Measurements from ENCODE around the gene GCDH. TPM values are rescaled to one million over a fixed set of nuclear protein-coding genes. Genes with fewer than 3 reads are reported as not detected.

GCDH gene
- total RNA-seq, 1 experiment from 2014 or later, result 53.2 TPM

DNA sequence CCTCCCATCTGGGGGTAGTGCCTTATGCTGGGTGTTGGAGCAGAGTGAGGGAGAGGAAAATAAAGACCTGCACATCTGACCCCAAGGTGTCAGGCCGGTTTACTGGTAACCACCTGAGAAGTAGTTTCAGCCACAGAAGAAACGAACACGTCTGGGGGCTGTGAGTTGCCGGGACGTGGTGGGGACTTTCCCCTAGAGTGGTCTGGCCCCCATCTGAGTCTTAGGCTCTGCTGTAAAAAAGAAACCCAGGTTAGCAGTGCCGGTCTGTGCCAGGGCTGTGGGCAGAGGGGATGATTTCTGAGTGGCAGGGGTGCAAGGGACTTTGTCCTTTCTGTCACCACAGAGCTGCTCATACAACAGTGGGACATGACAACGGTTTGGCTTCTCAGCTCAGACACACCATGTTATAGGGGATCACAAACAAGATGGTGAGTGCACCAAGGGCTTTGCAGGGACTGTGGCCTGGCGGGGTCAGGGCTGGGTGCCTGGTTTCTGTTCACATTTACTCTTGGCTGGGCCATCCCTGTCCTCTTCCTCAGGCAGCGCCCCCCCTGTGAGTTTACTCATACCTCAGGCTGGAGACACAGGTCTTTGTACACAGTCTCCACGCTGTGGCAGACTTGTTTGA, 9.0 kb downstream of the GCDH start:
- Mint-ChIP-seq H3K27me3 (ENCODE audit: low read depth) (no peaks in the 10 kb centered on the region), H3K4me3 (no peak overlapping the region), H3K9me3 (no peaks in the 10 kb centered on the region), H3K36me3 (ENCODE audit: insufficient read depth in 1 of 3, low read depth in 3 of 3) (peaks cover 23 to 41% (median 33%) of the 10 kb centered on the region in 3 experiments; a peak in 6 of 7 replicates), H3K4me1 (no peaks in the 10 kb centered on the region), H3K27ac (peak overlapping the region in 1 of 3 experiments; percentile 23; a peak in 1 of 7 replicates)
- Histone ChIP-seq H2BK5ac (ENCODE audit: insufficient read length, low read length) (no peak overlapping the region), H3K4me1 (ENCODE audit: insufficient read depth, low read length) (no peaks in the 10 kb centered on the region), H3K23ac (ENCODE audit: insufficient read length, low read depth, low read length) (no peak overlapping the region), H3K79me2 (ENCODE audit: insufficient read depth, low read length) (no peaks in the 10 kb centered on the region), H2BK120ac (ENCODE audit: low read depth, low read length, poor library complexity, severe bottlenecking) (no peak overlapping the region), H3K56ac (ENCODE audit: insufficient read length, low read depth, low read length) (no peak overlapping the region), H4K20me1 (ENCODE audit: control insufficient read depth, insufficient read depth, insufficient read length) (no peaks in the 10 kb centered on the region), H3T11ph (ENCODE audit: low read length) (no peak overlapping the region), H2AFZ (ENCODE audit: low read length) (no peak overlapping the region), H2BK12ac (ENCODE audit: insufficient read length, low read depth, low read length) (no peak overlapping the region), H3K9ac (ENCODE audit: extremely low read depth, insufficient read length, low read length) (no peak overlapping the region), H3K4me2 (ENCODE audit: insufficient read depth, insufficient read length, low read length) (no peak overlapping the region), H3K14ac (ENCODE audit: insufficient read depth, low read length) (no peak overlapping the region), H3K27ac (ENCODE audit: insufficient read length, low read depth, low read length) (no peak overlapping the region), H3K4ac (ENCODE audit: low read depth, low read length) (no peak overlapping the region), H2AK5ac (ENCODE audit: insufficient read length, low read length) (no peak overlapping the region), H3K18ac (ENCODE audit: insufficient read length, low read depth, low read length) (no peak overlapping the region), H3K27me3 (ENCODE audit: insufficient read depth, low read length) (no peaks in the 10 kb centered on the region), H4K8ac (replicated peaks; ENCODE audit: insufficient read length, low read depth, low read length) (no peak overlapping the region), H3K9me3 (ENCODE audit: control insufficient read depth, low read depth, low read length) (no peaks in the 10 kb centered on the region), H3K79me1 (ENCODE audit: insufficient read depth, low read depth, low read length, poor library complexity, severe bottlenecking) (no peaks in the 10 kb centered on the region), H2BK20ac (ENCODE audit: low read depth, low read length, poor library complexity, severe bottlenecking) (no peak overlapping the region), H4K5ac (ENCODE audit: insufficient read length, low read depth, low read length) (no peak overlapping the region), H3K23me2 (ENCODE audit: insufficient read length, low read depth, low read length, poor library complexity, severe bottlenecking) (no peaks in the 10 kb centered on the region), H4K91ac (ENCODE audit: insufficient read length, low read depth, low read length) (no peak overlapping the region), H2BK15ac (ENCODE audit: low read depth, low read length) (no peak overlapping the region)
- no peak for DNase-seq
- TF ChIP-seq, protein P1, sequence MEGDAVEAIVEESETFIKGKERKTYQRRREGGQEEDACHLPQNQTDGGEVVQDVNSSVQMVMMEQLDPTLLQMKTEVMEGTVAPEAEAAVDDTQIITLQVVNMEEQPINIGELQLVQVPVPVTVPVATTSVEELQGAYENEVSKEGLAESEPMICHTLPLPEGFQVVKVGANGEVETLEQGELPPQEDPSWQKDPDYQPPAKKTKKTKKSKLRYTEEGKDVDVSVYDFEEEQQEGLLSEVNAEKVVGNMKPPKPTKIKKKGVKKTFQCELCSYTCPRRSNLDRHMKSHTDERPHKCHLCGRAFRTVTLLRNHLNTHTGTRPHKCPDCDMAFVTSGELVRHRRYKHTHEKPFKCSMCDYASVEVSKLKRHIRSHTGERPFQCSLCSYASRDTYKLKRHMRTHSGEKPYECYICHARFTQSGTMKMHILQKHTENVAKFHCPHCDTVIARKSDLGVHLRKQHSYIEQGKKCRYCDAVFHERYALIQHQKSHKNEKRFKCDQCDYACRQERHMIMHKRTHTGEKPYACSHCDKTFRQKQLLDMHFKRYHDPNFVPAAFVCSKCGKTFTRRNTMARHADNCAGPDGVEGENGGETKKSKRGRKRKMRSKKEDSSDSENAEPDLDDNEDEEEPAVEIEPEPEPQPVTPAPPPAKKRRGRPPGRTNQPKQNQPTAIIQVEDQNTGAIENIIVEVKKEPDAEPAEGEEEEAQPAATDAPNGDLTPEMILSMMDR (conservative IDR thresholded peaks at IDR 0.05), result no peak
- WGBS (ENCODE audit: extremely low coverage, insufficient read length, low lambda C conversion rate), result no CpG with 5 or more reads among the region's 10 CpGs

Data from H9 (cell line).